Prostate gland (tissue), 2 donors: ENCODE measurements around the gene DTNB. TPM values are rescaled to one million over a fixed set of nuclear protein-coding genes. Genes with fewer than 3 reads are reported as not detected.

Source experiments
- DNase-seq: peaks from one replicate; pipeline ENCODE4 v3.0.0-alpha.2; 2019; ENCODE audit warnings: low spot score
- H3K27ac ChIP-seq, 2 donors: fragments of 200-600 bp; sonication (generic); 2 replicates each; pipeline ENCODE4 v1.5.1; 2017 to 2019
- H3K27me3 ChIP-seq: fragments of 200-600 bp; sonication (generic); replicated peaks from 2 replicates; pipeline ENCODE4 v1.5.1; 2019; ENCODE audit not compliant: insufficient read depth
- H3K36me3 ChIP-seq, 2 donors: fragments of 200-600 bp; sonication (generic); 1 replicate in 1 of 2; 2 replicates in 1 of 2; pipeline versions ENCODE4 v1.5.1 to v1.8.1; 2017 to 2019
- H3K4me1 ChIP-seq: fragments of 200-600 bp; sonication (generic); replicated peaks from 2 replicates; pipeline ENCODE4 v1.5.1; 2019
- H3K4me3 ChIP-seq, 2 donors: fragments of 200-600 bp; sonication (generic); 2 replicates each; pipeline ENCODE4 v1.5.1; 2017 to 2019
- H3K9me3 ChIP-seq: fragments of 200-600 bp; sonication (generic); 2 replicates; pipeline ENCODE4 v1.5.1; 2017
- POLR2A ChIP-seq: fragments of 450-650 bp; IDR thresholded peaks from one replicate; pipeline ENCODE4 v1.6.1; 2016; ENCODE audit warnings: antibody characterized with exemption, mild to moderate bottlenecking
- POLR2AphosphoS5 ChIP-seq: sonication (generic); formaldehyde crosslinking; IDR thresholded peaks from one replicate; pipeline ENCODE4 v1.6.1; 2017; ENCODE audit warnings: antibody characterized with exemption
- WGBS: methylation state at CpG from one replicate; pipeline ENCODE4 v1.1.5; 2018; 5-methylcytosine and 5-hydroxymethylcytosine counted together
- intact Hi-C: fragments of 100-400 bp; cut with DNase I; formaldehyde crosslinking; loops from one replicate; pipeline ENCODE4 v1.14.2; 2022
- total RNA-seq, 2 donors: library from RNA; depleted of rRNA; stranded (reverse); fragments of >200 nt; gene quantifications; one replicate each; pipeline ENCODE4 v1.1.0, GENCODE V29; 2016
- TF ChIP-seq, protein P1 (sequence below), 4 experiments: fragments of 200-600 bp in 2 of 4; fragments of 450-650 bp in 2 of 4; sonication (generic) in 2 of 4; IDR thresholded peaks; 1 replicate in 3 of 4; 2 replicates in 1 of 4; pipeline ENCODE4 v1.5.1; 2016 to 2019; ENCODE audit warnings: antibody characterized with exemption in 4 of 4, mild to moderate bottlenecking in 2 of 4, moderate library complexity in 2 of 4

The DTNB gene
- total RNA-seq, 2 donors from 2014 or later: 47.0 to 61.9 TPM

DNA sequence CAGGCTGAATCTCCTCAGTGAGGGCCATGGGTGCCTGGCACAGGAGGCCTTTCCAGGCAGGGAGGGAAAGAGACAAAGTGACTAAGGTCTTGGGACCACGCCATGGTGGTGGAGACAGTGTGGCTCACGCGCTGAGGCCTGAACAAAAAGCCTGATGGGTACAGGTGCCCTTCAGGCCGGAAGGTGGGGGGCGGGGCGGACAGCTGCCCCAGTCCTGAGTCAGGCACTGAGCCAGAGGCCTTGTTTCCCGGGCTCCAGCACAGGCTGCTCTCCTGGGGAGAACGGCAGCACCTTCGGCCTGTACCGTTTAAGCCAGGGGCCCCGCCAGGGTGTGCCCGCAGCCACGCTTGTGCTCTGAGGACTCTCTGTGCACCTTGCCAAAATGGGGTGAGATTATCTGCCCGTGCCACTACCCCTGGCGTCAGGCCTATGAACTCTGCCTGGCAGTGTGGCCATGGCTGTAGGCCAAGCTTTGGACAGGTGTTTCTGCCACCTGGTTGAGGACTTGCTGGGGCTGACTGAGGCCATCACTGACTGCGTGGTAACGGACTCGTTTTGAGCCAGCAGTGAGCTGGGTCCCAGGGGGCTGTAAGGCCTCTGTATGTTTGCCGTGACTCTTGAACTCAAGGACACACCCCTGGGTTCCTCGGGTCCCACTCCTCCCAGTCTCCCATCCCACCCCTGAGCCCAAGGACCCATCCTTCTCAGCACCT lies 300.0 kb downstream of the DTNB start:
- intact Hi-C loops: no loop called here
- Histone ChIP-seq H3K36me3 (no peaks in the 10 kb centered on the region), H3K4me3 (no peak overlapping the region), H3K9me3 (no peaks in the 10 kb centered on the region), H3K27me3 (no peaks in the 10 kb centered on the region), H3K27ac (no peak overlapping the region), H3K4me1 (peaks cover 4% of the 10 kb centered on the region)
- peak; percentile 49 for DNase-seq
- 81% methylated on average over 9 of the region's 20 CpGs for WGBS
- no peak for TF ChIP-seq POLR2AphosphoS5
- no peak for TF ChIP-seq POLR2A
- TF ChIP-seq, protein P1, sequence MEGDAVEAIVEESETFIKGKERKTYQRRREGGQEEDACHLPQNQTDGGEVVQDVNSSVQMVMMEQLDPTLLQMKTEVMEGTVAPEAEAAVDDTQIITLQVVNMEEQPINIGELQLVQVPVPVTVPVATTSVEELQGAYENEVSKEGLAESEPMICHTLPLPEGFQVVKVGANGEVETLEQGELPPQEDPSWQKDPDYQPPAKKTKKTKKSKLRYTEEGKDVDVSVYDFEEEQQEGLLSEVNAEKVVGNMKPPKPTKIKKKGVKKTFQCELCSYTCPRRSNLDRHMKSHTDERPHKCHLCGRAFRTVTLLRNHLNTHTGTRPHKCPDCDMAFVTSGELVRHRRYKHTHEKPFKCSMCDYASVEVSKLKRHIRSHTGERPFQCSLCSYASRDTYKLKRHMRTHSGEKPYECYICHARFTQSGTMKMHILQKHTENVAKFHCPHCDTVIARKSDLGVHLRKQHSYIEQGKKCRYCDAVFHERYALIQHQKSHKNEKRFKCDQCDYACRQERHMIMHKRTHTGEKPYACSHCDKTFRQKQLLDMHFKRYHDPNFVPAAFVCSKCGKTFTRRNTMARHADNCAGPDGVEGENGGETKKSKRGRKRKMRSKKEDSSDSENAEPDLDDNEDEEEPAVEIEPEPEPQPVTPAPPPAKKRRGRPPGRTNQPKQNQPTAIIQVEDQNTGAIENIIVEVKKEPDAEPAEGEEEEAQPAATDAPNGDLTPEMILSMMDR (IDR thresholded peaks at IDR 0.05): no peak

DNA sequence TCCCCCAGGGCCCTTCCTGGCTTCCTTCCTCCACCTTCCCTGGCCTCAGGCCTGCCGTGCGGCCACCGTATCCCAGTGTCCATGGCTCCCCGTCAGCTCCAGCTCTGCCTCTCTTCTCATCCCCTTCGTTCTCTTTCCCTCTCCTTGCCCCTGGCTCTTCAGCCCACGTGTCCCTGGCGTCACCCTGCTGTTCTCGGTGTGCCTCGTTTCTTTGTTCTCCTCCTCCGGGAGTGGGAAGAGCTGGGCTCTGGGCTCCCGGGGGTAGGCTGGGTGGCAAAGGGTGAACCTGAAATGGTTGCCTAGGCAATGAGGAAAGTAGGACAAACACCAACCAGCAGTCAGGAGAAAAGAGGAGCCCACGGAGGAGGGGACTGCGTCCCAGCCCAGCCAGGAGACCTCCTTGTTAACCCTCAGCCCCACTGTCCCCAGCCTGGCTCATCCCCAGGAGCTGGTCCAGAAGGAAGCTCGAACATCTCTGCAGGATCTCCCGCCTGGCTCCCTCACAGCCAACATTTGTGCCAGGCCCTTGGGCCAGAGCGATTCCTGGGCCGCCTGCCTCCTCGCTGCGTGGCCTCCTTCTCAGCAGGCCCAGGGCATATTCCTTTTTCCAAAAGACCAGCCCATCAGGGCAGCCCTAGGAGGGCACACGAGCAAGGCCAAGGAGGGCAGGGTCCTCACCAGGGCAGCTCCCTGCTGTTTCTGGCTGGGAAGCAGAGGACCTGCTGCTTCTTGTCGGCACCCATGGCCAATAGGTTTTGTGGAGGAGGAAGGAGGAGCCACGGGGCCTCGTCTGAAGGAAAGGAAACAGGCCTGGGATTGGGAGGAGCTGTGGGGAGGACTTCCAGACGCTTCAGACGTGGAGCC lies 300.7 kb downstream of the DTNB start:
- TF ChIP-seq POLR2AphosphoS5: no peak
- TF ChIP-seq POLR2A: no peak
- TF ChIP-seq, protein P1 (IDR thresholded peaks at IDR 0.05): no peak
- no peak for DNase-seq
- intact Hi-C loops: no loop called here
- 64% methylated on average over 25 of the region's 25 CpGs for WGBS
- Histone ChIP-seq H3K36me3 (no peaks in the 10 kb centered on the region), H3K27ac (no peak overlapping the region), H3K4me3 (no peak overlapping the region), H3K9me3 (no peaks in the 10 kb centered on the region), H3K27me3 (no peaks in the 10 kb centered on the region), H3K4me1 (peaks cover 4% of the 10 kb centered on the region)

DNA sequence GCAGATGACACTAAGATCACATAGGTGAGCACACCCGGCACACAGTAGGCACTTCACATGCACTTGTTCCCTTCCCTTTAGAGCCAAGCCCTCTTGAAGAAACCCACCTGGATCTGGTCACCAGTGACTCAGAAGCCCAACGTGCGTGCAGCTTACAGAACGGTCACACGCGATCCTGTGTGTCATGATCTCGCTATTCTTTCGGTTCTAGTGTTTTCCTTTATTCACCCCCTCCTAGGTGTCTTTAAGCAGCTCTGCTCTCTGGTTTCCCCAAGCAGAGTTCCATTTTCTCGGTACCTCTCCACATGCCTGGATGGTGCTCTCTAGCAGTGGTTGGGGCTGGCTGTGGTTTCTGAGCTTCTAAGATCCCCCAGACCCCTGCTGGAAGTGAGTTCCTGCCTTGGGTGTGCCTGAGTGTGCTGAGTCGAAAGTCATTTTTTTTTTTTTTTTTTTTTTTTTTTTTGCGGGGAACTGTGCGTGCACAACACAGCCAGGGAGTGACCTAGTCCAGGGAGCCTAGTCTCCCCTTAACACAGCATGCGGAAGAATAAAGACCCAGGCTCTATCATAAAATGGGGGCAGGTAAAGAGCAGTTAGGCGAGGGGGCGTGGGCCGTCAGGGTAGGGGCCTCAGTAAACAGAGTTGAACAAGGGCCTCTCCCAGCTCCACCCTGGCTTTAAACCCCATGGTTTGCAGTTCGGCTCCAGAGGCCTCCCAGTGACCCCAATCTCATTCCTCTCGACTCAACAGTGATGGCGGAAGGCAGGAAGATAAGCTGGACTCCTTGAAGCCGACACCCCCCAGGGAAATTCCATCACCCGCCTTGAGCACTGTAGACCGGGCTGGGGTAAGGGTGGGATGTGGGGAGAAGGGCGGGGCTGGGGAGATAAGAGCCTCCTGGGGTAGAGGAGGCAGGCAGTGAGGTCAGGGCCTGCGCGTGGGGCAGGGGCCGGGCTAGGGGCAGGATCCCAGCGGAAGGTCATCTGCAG lies 301.8 kb downstream of the DTNB start:
- Histone ChIP-seq H3K9me3 (no peaks in the 10 kb centered on the region), H3K27me3 (no peaks in the 10 kb centered on the region), H3K27ac (no peak overlapping the region), H3K36me3 (no peaks in the 10 kb centered on the region), H3K4me3 (no peak overlapping the region), H3K4me1 (no peaks in the 10 kb centered on the region)
- intact Hi-C loops: no loop called here
- no peak for DNase-seq
- 87% methylated on average over 27 of the region's 27 CpGs for whole genome bisulfite sequencing
- TF ChIP-seq, protein P1 (IDR thresholded peaks at IDR 0.05): no peak
- no peak for TF ChIP-seq POLR2AphosphoS5
- TF ChIP-seq POLR2A: no peak

DNA sequence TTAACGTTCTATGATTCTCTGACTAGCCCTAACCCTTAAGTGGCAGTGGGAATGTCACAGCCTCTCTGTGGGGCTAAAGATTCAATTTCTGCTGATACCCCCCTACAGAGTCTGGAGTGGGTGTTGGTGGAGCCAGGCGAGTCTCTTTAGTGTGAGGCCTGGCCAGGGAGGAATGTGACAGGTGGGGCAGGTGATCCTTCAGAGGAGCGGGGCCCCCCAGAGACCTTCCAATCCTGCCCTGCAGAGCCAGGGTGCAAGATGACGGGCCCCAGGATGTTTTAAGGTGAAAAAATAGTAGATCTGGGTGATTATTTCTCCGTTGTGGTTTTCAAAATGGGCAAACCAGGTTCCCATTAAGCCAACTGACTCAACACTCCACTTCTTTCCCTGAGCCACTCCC lies 303.5 kb downstream of the DTNB start:
- Histone ChIP-seq H3K27ac (no peak overlapping the region), H3K4me1 (no peaks in the 10 kb centered on the region), H3K4me3 (no peak overlapping the region), H3K9me3 (no peaks in the 10 kb centered on the region), H3K36me3 (no peaks in the 10 kb centered on the region), H3K27me3 (no peaks in the 10 kb centered on the region)
- WGBS: 68% methylated on average over 5 of the region's 5 CpGs
- intact Hi-C loops: no loop called here
- DNase-seq: no peak
- TF ChIP-seq, protein P1 (IDR thresholded peaks at IDR 0.05): no peak
- TF ChIP-seq POLR2A (no peak), POLR2AphosphoS5 (no peak)
